Frontal cortex (tissue), 4 donors: ENCODE measurements around the gene ZNF697. TPM values are rescaled to one million over a fixed set of nuclear protein-coding genes. Genes with fewer than 3 reads are reported as not detected.
A peak's percentile ranks its signal among the peaks of the same experiment; 100 is the strongest.
"Not testable (repeated sequence)": the region's sequence is repeated elsewhere in the genome, so short reads cannot be mapped to it uniquely, and the experiment has no call there.

Source experiments
- DNase-seq, 2 donors: peaks; one replicate each; pipeline ENCODE4 v3.0.0; 2012; ENCODE audit warnings: low spot score in 2 of 2
- FAIRE-seq: peaks from 2 replicates; lab custom pipeline; 2012; peaks lifted over from hg19 to GRCh38; lab: Jason Lieb, UNC
- total RNA-seq: library from RNA; depleted of rRNA; stranded (reverse); fragments of >200 nt; gene quantifications from one replicate; pipeline ENCODE4 v1.2.3, GENCODE V29; 2014
- donor health status: control.
- donor health status: control.
- donor health status: control.

ZNF697 gene
- 31.4 TPM for total RNA-seq

- DNase-seq, result peak; percentile 95 to 96
- no peak for FAIRE-seq
These were observed at the start of gene ZNF697 for GRCh38 chr1:119647734-119648619. TSS of gene ZNF697 (minus strand) at chr1:119648266. CDS start at chr1:119626100, 22,166 bp downstream.

- DNase-seq (no peak), FAIRE-seq (no peak)
These were observed 49.5 kb upstream of the ZNF697 start for GRCh38 chr1:119697598-119697997.

- not testable (repeated sequence) for DNase-seq, FAIRE-seq
These were observed 48.8 kb upstream of the ZNF697 start for GRCh38 chr1:119696863-119697262.

GRCh38 chr1:119689511-119689910, 41.4 kb upstream of the ZNF697 start:
- FAIRE-seq (no peak), DNase-seq (no peak)

- no peak for FAIRE-seq
- DNase-seq, result no peak
These were observed 40.7 kb upstream of the ZNF697 start for GRCh38 chr1:119688810-119689209.

GRCh38 chr1:119687434-119688079, 39.5 kb upstream of the ZNF697 start:
- DNase-seq, result no peak

GRCh38 chr1:119686661-119687060, 38.6 kb upstream of the ZNF697 start:
- DNase-seq (no peak), FAIRE-seq (no peak)

More at GRCh38 chr1:119687434-119688079, 39.5 kb upstream of the ZNF697 start:
- FAIRE-seq, result no peak

- DNase-seq, result no peak
- FAIRE-seq, result no peak
These were observed 35.8 kb upstream of the ZNF697 start for GRCh38 chr1:119683893-119684292.

- no peak for DNase-seq
- no peak for FAIRE-seq
These were observed 34.1 kb upstream of the ZNF697 start for GRCh38 chr1:119682141-119682540.

GRCh38 chr1:119681560-119681959, 33.5 kb upstream of the ZNF697 start:
- DNase-seq (no peak), FAIRE-seq (no peak)

GRCh38 chr1:119680723-119681122, 32.7 kb upstream of the ZNF697 start:
- no peak for DNase-seq
- no peak for FAIRE-seq

GRCh38 chr1:119680193-119680592, 32.1 kb upstream of the ZNF697 start:
- no peak for FAIRE-seq
- no peak for DNase-seq

GRCh38 chr1:119679223-119679622, 31.2 kb upstream of the ZNF697 start:
- no peak for DNase-seq
- no peak for FAIRE-seq

- FAIRE-seq, result no peak
- no peak for DNase-seq
These were observed 28.6 kb upstream of the ZNF697 start for GRCh38 chr1:119676571-119677206.

GRCh38 chr1:119675349-119676345, 27.6 kb upstream of the ZNF697 start:
- DNase-seq, result peak; percentile 58 to 76
- peak; percentile 37 for FAIRE-seq

- FAIRE-seq (no peak), DNase-seq (peak; percentile 20 to 47)
These were observed 26.8 kb upstream of the ZNF697 start for GRCh38 chr1:119674835-119675289.

GRCh38 chr1:119674111-119674526, 26.1 kb upstream of the ZNF697 start:
- DNase-seq, result no peak
- FAIRE-seq, result no peak

- DNase-seq, result no peak
- FAIRE-seq, result no peak
These were observed 25.3 kb upstream of the ZNF697 start for GRCh38 chr1:119673171-119673940.

GRCh38 chr1:119670898-119671297, 22.8 kb upstream of the ZNF697 start:
- DNase-seq (no peak), FAIRE-seq (no peak)
